Natural killer cell (primary cell): ENCODE data around the gene NDUFA7. TPM values are rescaled to one million over a fixed set of nuclear protein-coding genes. Genes with fewer than 3 reads are reported as not detected.

ENCODE experiments used
- ATAC-seq, 3 donors: fragments of 150-1000 bp in 2 of 3; fragments of 200-7000 bp in 1 of 3; cut with Tn5 transposase; 1 replicate in 1 of 3; 2 replicates in 2 of 3; pipeline ENCODE4 v1.10.0; 2021; ENCODE audit warnings: mild to moderate bottlenecking in 2 of 3, moderate library complexity in 2 of 3
- DNase-seq, 2 donors: peaks; one replicate each; pipeline versions ENCODE4 v3.0.0 to v3.0.0-alpha.2; 2013 to 2021; ENCODE audit warnings: mixed read lengths in 1 of 2
- H3K27ac ChIP-seq: one replicate; pipeline ENCODE4 v1.5.1; 2013; ENCODE audit warnings: mild to moderate bottlenecking, low read length
- H3K27me3 ChIP-seq: one replicate; pipeline ENCODE4 v1.6.1; 2013; ENCODE audit warnings: low read length; ENCODE audit not compliant: control insufficient read depth, insufficient read depth
- H3K36me3 ChIP-seq: one replicate; pipeline ENCODE4 v1.6.1; 2013; ENCODE audit warnings: low read length; ENCODE audit not compliant: control insufficient read depth, insufficient read depth
- H3K4me1 ChIP-seq: one replicate; pipeline ENCODE4 v1.6.1; 2013; ENCODE audit warnings: low read length; ENCODE audit not compliant: control insufficient read depth, insufficient read depth
- H3K4me3 ChIP-seq: one replicate; pipeline ENCODE4 v1.5.1; 2013; ENCODE audit warnings: low read length
- H3K9me3 ChIP-seq: one replicate; pipeline ENCODE4 v1.6.1; 2013; ENCODE audit warnings: low read length; ENCODE audit not compliant: control insufficient read depth, insufficient read depth
- H3K27ac Mint-ChIP-seq, 2 donors: one replicate each; pipeline ENCODE4 v1.8.0; 2022; ENCODE audit warnings: mild to moderate bottlenecking in 2 of 2, mixed read lengths in 2 of 2, moderate library complexity in 1 of 2
- H3K27me3 Mint-ChIP-seq, 2 donors: one replicate each; pipeline ENCODE4 v1.8.0; 2022; ENCODE audit warnings: low read depth in 2 of 2, mixed read lengths in 2 of 2
- H3K36me3 Mint-ChIP-seq: one replicate; pipeline ENCODE4 v1.8.0; 2022; ENCODE audit warnings: mixed read lengths
- H3K4me1 Mint-ChIP-seq, 2 donors: one replicate each; pipeline ENCODE4 v1.8.0; 2022; ENCODE audit warnings: mixed read lengths in 2 of 2
- H3K4me3 Mint-ChIP-seq: one replicate; pipeline ENCODE4 v1.8.0; 2022; ENCODE audit warnings: mild to moderate bottlenecking, moderate library complexity, mixed read lengths
- H3K9me3 Mint-ChIP-seq, 2 donors: one replicate each; pipeline ENCODE4 v1.8.0; 2022; ENCODE audit warnings: mixed read lengths in 2 of 2
- WGBS: methylation state at CpG from one replicate; pipeline ENCODE4 v1.1.7; 2013; ENCODE audit warnings: missing lambda C conversion rate; ENCODE audit not compliant: insufficient coverage; 5-methylcytosine and 5-hydroxymethylcytosine counted together
- intact Hi-C: fragments of 100-400 bp; cut with micrococcal nuclease; formaldehyde crosslinking; loops from one replicate; pipeline ENCODE4 v1.14.2; 2022
- total RNA-seq, 4 donors: library from RNA; stranded (reverse); fragments of 120-200 nt in 1 of 4; gene quantifications; one replicate each; pipeline versions ENCODE4 v1.2.3 to v1.2.4, GENCODE V29; 2013 to 2022
- TF ChIP-seq, protein P1 (sequence below): fragments of 200-600 bp; IDR thresholded peaks from one replicate; pipeline ENCODE4 v1.8.0; 2022; ENCODE audit warnings: antibody characterized with exemption

Gene NDUFA7
- total RNA-seq, 3 donors from 2014 or later (not counting 1 experiment from before 2014, with no cell fraction given) = 19.3 to 28.5 (median 28.4) TPM

- H3K4me1 ChIP-seq = peaks cover 4% of the 10 kb centered on the region
- ATAC-seq = no peak
- H3K9me3 Mint-ChIP-seq = no peaks in the 10 kb centered on the region
- H3K4me3 ChIP-seq = no peak overlapping the region
- no peak overlapping the region for H3K4me3 Mint-ChIP-seq
- H3K27me3 ChIP-seq = no peaks in the 10 kb centered on the region
- WGBS = 96% methylated on average over 6 of the region's 6 CpGs
- no peak overlapping the region for H3K27ac ChIP-seq
- TF ChIP-seq, protein P1, sequence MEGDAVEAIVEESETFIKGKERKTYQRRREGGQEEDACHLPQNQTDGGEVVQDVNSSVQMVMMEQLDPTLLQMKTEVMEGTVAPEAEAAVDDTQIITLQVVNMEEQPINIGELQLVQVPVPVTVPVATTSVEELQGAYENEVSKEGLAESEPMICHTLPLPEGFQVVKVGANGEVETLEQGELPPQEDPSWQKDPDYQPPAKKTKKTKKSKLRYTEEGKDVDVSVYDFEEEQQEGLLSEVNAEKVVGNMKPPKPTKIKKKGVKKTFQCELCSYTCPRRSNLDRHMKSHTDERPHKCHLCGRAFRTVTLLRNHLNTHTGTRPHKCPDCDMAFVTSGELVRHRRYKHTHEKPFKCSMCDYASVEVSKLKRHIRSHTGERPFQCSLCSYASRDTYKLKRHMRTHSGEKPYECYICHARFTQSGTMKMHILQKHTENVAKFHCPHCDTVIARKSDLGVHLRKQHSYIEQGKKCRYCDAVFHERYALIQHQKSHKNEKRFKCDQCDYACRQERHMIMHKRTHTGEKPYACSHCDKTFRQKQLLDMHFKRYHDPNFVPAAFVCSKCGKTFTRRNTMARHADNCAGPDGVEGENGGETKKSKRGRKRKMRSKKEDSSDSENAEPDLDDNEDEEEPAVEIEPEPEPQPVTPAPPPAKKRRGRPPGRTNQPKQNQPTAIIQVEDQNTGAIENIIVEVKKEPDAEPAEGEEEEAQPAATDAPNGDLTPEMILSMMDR = no peak
- intact Hi-C loops = no loop called here
- H3K27ac Mint-ChIP-seq = no peak overlapping the region
- H3K27me3 Mint-ChIP-seq = no peaks in the 10 kb centered on the region
- peaks cover 10% of the 10 kb centered on the region for H3K36me3 ChIP-seq
- no peak for DNase-seq
- no peaks in the 10 kb centered on the region for H3K9me3 ChIP-seq
- peaks cover 0 to 20% of the 10 kb centered on the region in 2 donors for H3K4me1 Mint-ChIP-seq
- no peaks in the 10 kb centered on the region for H3K36me3 Mint-ChIP-seq
These were observed 58.7 kb downstream of the NDUFA7 start for GRCh38 chr19:8262431-8262830.

DNA sequence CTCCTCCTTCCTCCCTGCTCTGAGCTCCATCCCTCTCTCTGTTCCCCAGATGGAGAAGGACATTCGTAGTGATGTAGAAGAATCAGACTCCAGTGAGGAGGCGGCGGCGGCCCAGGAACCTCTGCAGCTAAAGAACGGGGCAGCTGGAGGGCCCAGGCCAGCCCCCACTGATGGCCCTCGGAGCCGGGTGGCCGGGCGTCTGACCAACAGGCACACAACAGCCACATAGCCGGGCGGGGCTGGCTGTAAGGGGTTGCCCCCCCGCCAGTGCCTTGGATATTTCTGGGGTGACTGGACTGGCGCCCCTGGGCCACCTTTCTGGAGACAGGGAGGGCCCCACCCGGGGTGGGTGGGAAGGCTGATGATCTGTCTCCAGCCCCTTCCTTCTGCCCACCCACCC is 59.3 kb downstream of the NDUFA7 start:
- Histone ChIP-seq H3K36me3 (peaks cover 16% of the 10 kb centered on the region), H3K4me1 (peaks cover 4% of the 10 kb centered on the region), H3K27ac (no peak overlapping the region), H3K27me3 (no peaks in the 10 kb centered on the region), H3K9me3 (no peaks in the 10 kb centered on the region), H3K4me3 (no peak overlapping the region)
- H3K27me3 Mint-ChIP-seq = no peaks in the 10 kb centered on the region
- peaks cover 0 to 20% of the 10 kb centered on the region in 2 donors for H3K4me1 Mint-ChIP-seq
- H3K4me3 Mint-ChIP-seq = no peak overlapping the region
- no peak for ATAC-seq
- no peak for DNase-seq
- intact Hi-C loops = no loop called here
- 84% methylated on average over 14 of the region's 14 CpGs for WGBS
- H3K36me3 Mint-ChIP-seq = no peaks in the 10 kb centered on the region
- H3K9me3 Mint-ChIP-seq = no peaks in the 10 kb centered on the region
- H3K27ac Mint-ChIP-seq = no peak overlapping the region
- TF ChIP-seq, protein P1 = no peak

DNA sequence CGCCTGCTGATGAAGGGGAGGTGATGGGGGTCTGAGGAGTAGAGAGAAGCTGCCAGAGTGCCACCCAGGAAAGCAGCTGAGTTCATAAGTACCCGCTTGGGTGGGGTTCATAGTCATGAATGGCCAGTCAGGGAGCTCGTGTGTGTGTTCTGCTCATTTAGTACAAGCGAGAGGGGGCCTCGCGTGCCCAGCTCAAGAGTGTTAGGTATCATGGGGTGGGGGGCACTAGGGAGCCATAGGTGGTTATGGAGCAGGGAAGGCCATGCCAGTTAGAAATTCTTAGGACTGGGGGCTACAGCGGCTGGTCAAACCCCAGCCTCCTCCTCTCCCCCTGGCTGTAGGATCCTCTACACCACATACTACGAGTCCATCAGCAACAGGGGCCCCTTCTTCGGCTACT is 59.8 kb downstream of the NDUFA7 start:
- Histone ChIP-seq H3K4me3 (no peak overlapping the region), H3K27ac (no peak overlapping the region), H3K27me3 (no peaks in the 10 kb centered on the region), H3K4me1 (peaks cover 4% of the 10 kb centered on the region), H3K36me3 (peaks cover 21% of the 10 kb centered on the region), H3K9me3 (no peaks in the 10 kb centered on the region)
- Mint-ChIP-seq H3K27ac (no peak overlapping the region), H3K9me3 (no peaks in the 10 kb centered on the region), H3K36me3 (no peaks in the 10 kb centered on the region), H3K4me3 (no peak overlapping the region), H3K27me3 (no peaks in the 10 kb centered on the region), H3K4me1 (peaks cover 0 to 20% of the 10 kb centered on the region in 2 donors)
- TF ChIP-seq, protein P1 = no peak
- intact Hi-C loops = no loop called here
- WGBS = 95% methylated on average over 9 of the region's 9 CpGs
- DNase-seq (no peak), ATAC-seq (no peak)

Other genes with a start within 250 kb of the NDUFA7 start
- under 1 TPM in 1 of 3 donors, not detected in 2; 0.25 TPM for gene FBN3, start 171.8 kb downstream of the NDUFA7 start, total RNA-seq
- gene CERS4, start 112.0 kb downstream of the NDUFA7 start, total RNA-seq = 10 to 100 TPM; 50.0 to 70.8 (median 69.8) TPM
- gene CD320, start 13.0 kb downstream of the NDUFA7 start, total RNA-seq = 10 to 100 TPM; 17.0 to 47.1 (median 38.7) TPM
- 1,000 to 10,000 TPM; 1,133 to 1,486 (median 1,403) TPM for gene RPS28, start 121 bp upstream of the NDUFA7 start, total RNA-seq
- gene KANK3, start 21.9 kb upstream of the NDUFA7 start, total RNA-seq = 10 to 100 TPM in 1 of 3 donors, 1 to 10 TPM in 2; 5.7 to 16.9 (median 8.4) TPM
- gene ANGPTL4, start 42.8 kb upstream of the NDUFA7 start, total RNA-seq = not detected
- 100 to 1,000 TPM; 101 to 116 (median 108) TPM for gene RAB11B, start 69.0 kb upstream of the NDUFA7 start, total RNA-seq
- 10 to 100 TPM; 32.4 to 42.3 (median 37.2) TPM for gene MARCHF2, start 91.9 kb upstream of the NDUFA7 start, total RNA-seq
- 100 to 1,000 TPM; 272 to 300 (median 299) TPM for gene HNRNPM, start 123.6 kb upstream of the NDUFA7 start, total RNA-seq
- gene PRAM1, start 181.3 kb upstream of the NDUFA7 start, total RNA-seq = 10 to 100 TPM in 1 of 3 donors, 1 to 10 TPM in 2; 7.7 to 17.5 (median 9.0) TPM
- gene ZNF414, start 192.8 kb upstream of the NDUFA7 start, total RNA-seq = 10 to 100 TPM; 42.1 to 46.4 (median 42.3) TPM